Measurements from ENCODE around the gene FRMD4B. TPM values are rescaled to one million over a fixed set of nuclear protein-coding genes. Genes with fewer than 3 reads are reported as not detected.

FRMD4B gene
- polyA plus RNA-seq, 2 of the 4 experiments (the other 2 are of a cell fraction), result 0.92 to 5.9 TPM

- TF ChIP-seq EHMT2 (IDR thresholded peaks at IDR 0.05; ENCODE audit: low read depth) (no peak), MYC (IDR thresholded peaks at IDR 0.05; ENCODE audit: borderline replicate concordance, low read length) (no peak), KDM5A (IDR thresholded peaks at IDR 0.05) (no peak), RFX5 (IDR thresholded peaks at IDR 0.05) (no peak)
These were observed 28.7 kb downstream of the FRMD4B start (continued) for GRCh38 chr3:69357196-69357595.

- ATAC-seq (no peak), FAIRE-seq (no peak), DNase-seq (ENCODE audit: low read depth in 1 of 2, low spot score in 1 of 2) (no peak)
- no peaks in the 10 kb centered on the region for H3K9me3 ChIP-seq
- H3K4me2 ChIP-seq, result no peak overlapping the region
- H3K27ac ChIP-seq, result no peak overlapping the region
- H3K4me1 ChIP-seq, result no peaks in the 10 kb centered on the region
- TF ChIP-seq BHLHE40 (IDR thresholded peaks at IDR 0.05; ENCODE audit: low read depth, low read length) (no peak), FOXS1 (CRISPR knock-in tag; IDR thresholded peaks at IDR 0.05) (no peak)
- ChIA-PET POLR2A (no interaction called here), CTCF (no interaction called here)
- no peak overlapping the region for H3K4me3 ChIP-seq
- 50% methylated on average over 2 of the region's 2 CpGs for WGBS (ENCODE audit: missing lambda C conversion rate)
These were observed 30.9 kb downstream of the FRMD4B start for GRCh38 chr3:69354948-69355347.

GRCh38 chr3:69353503-69353902, 32.4 kb downstream of the FRMD4B start:
- ATAC-seq (no peak), FAIRE-seq (no peak), DNase-seq (ENCODE audit: low read depth in 1 of 2, low spot score in 1 of 2) (no peak)
- H3K4me3 ChIP-seq, result no peak overlapping the region
- H3K9me3 ChIP-seq, result no peaks in the 10 kb centered on the region
- CTCF ChIA-PET, result no interaction called here
- no peak overlapping the region for H3K27ac ChIP-seq
- TF ChIP-seq JUN (IDR thresholded peaks at IDR 0.05) (no peak), SREBF2 (IDR thresholded peaks at IDR 0.05) (no peak), NFE2L2 (conservative IDR thresholded peaks at IDR 0.05; ENCODE audit: low read length) (no peak), BHLHE40 (IDR thresholded peaks at IDR 0.05; ENCODE audit: low read depth, low read length) (no peak), JUNB (IDR thresholded peaks at IDR 0.05) (no peak), ESRRA (IDR thresholded peaks at IDR 0.05; ENCODE audit: borderline replicate concordance, low read length) (no peak), HES2 (IDR thresholded peaks at IDR 0.05) (no peak), EHMT2 (IDR thresholded peaks at IDR 0.05; ENCODE audit: low read depth) (no peak), CTCF (IDR thresholded peaks at IDR 0.05) (no peak), ELK1 (IDR thresholded peaks at IDR 0.05; ENCODE audit: low read depth, low read length) (no peak), RCOR1 (IDR thresholded peaks at IDR 0.05; ENCODE audit: low read depth, low read length) (no peak), CHD2 (IDR thresholded peaks at IDR 0.05; ENCODE audit: low read length, partially characterized antibody) (no peak), NPAS2 (CRISPR knock-in tag; IDR thresholded peaks at IDR 0.05; ENCODE audit: borderline replicate concordance) (no peak), RNF2 (IDR thresholded peaks at IDR 0.05; ENCODE audit: borderline replicate concordance, low read depth) (no peak), CEBPB (IDR thresholded peaks at IDR 0.05) (no peak), EP300 (IDR thresholded peaks at IDR 0.05) (no peak), FOXS1 (CRISPR knock-in tag; IDR thresholded peaks at IDR 0.05) (no peak)
- TF ChIP-seq, protein P1, sequence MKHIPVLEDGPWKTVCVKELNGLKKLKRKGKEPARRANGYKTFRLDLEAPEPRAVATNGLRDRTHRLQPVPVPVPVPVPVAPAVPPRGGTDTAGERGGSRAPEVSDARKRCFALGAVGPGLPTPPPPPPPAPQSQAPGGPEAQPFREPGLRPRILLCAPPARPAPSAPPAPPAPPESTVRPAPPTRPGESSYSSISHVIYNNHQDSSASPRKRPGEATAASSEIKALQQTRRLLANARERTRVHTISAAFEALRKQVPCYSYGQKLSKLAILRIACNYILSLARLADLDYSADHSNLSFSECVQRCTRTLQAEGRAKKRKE (CRISPR knock-in tag; IDR thresholded peaks at IDR 0.05; ENCODE audit: low read depth), result no peak
- TF ChIP-seq, protein P2, sequence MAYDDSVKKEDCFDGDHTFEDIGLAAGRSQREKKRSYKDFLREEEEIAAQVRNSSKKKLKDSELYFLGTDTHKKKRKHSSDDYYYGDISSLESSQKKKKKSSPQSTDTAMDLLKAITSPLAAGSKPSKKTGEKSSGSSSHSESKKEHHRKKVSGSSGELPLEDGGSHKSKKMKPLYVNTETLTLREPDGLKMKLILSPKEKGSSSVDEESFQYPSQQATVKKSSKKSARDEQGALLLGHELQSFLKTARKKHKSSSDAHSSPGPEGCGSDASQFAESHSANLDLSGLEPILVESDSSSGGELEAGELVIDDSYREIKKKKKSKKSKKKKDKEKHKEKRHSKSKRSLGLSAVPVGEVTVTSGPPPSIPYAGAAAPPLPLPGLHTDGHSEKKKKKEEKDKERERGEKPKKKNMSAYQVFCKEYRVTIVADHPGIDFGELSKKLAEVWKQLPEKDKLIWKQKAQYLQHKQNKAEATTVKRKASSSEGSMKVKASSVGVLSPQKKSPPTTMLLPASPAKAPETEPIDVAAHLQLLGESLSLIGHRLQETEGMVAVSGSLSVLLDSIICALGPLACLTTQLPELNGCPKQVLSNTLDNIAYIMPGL (CRISPR knock-in tag; IDR thresholded peaks at IDR 0.05; ENCODE audit: borderline replicate concordance), result no peak
- no peaks in the 10 kb centered on the region for H3K4me1 ChIP-seq
- WGBS (ENCODE audit: missing lambda C conversion rate), result 76% methylated on average over 15 of the region's 15 CpGs
- no peak overlapping the region for H3K4me2 ChIP-seq
- POLR2A ChIA-PET, result no interaction called here

Measured in A549 (cell line).